SK-N-SH treated with all-trans-retinoic acid at 6 μM for 48 hours (cell line): ENCODE results near the gene TMEM30B.

Source experiments
- ESRRG ChIP-seq: fragments of 250-450 bp; sonication (Bioruptor Pico); IDR thresholded peaks from 2 replicates; pipeline ENCODE4 v1.6.1; 2021; ENCODE audit warnings: mild to moderate bottlenecking
- PPARA ChIP-seq: fragments of 250-450 bp; sonication (Bioruptor Pico); IDR thresholded peaks from 2 replicates; pipeline ENCODE4 v1.5.0; 2020; ENCODE audit warnings: mild to moderate bottlenecking, borderline replicate concordance
- RARB ChIP-seq: fragments of 250-450 bp; sonication (Bioruptor Pico); IDR thresholded peaks from 2 replicates; pipeline ENCODE4 v1.8.0; 2021; ENCODE audit warnings: mild to moderate bottlenecking, moderate library complexity
- TCF4 ChIP-seq: fragments of 250-450 bp; sonication (Bioruptor Pico); IDR thresholded peaks from 2 replicates; pipeline ENCODE4 v1.8.0; 2021; ENCODE audit warnings: mild to moderate bottlenecking, moderate library complexity, borderline replicate concordance
- TOX ChIP-seq: fragments of 250-450 bp; sonication (Bioruptor Pico); IDR thresholded peaks from 2 replicates; pipeline ENCODE4 v1.8.0; 2021; ENCODE audit warnings: mild to moderate bottlenecking, moderate library complexity, borderline replicate concordance
- ZFP3 ChIP-seq: fragments of 250-450 bp; sonication (Bioruptor Pico); IDR thresholded peaks from 2 replicates; pipeline ENCODE4 v1.5.0; 2020; ENCODE audit warnings: mild to moderate bottlenecking, moderate library complexity
- ZFP30 ChIP-seq: fragments of 450-650 bp; formaldehyde crosslinking; IDR thresholded peaks from 2 replicates; pipeline ENCODE4 v1.5.0; 2022; ENCODE audit warnings: mild to moderate bottlenecking, moderate library complexity
- ZNF70 ChIP-seq: fragments of 450-650 bp; formaldehyde crosslinking; IDR thresholded peaks from 2 replicates; pipeline ENCODE4 v1.5.0; 2020; ENCODE audit warnings: mild to moderate bottlenecking, moderate library complexity
- TF ChIP-seq, protein P1 (sequence below): fragments of 250-450 bp; sonication (Bioruptor Pico); IDR thresholded peaks from 2 replicates; pipeline ENCODE4 v1.8.0; 2020; ENCODE audit warnings: mild to moderate bottlenecking, moderate library complexity, borderline replicate concordance

GRCh38 chr14:61326847-61327246 lies 45.7 kb upstream of the TMEM30B start:
- TF ChIP-seq ZFP30 (CRISPR knock-in tag) (no peak), PPARA (CRISPR knock-in tag) (no peak), RARB (no peak), TOX (CRISPR knock-in tag) (no peak), ZFP3 (CRISPR knock-in tag) (no peak), TCF4 (CRISPR knock-in tag) (no peak), ESRRG (no peak), ZNF70 (CRISPR knock-in tag) (no peak)
- TF ChIP-seq, protein P1, sequence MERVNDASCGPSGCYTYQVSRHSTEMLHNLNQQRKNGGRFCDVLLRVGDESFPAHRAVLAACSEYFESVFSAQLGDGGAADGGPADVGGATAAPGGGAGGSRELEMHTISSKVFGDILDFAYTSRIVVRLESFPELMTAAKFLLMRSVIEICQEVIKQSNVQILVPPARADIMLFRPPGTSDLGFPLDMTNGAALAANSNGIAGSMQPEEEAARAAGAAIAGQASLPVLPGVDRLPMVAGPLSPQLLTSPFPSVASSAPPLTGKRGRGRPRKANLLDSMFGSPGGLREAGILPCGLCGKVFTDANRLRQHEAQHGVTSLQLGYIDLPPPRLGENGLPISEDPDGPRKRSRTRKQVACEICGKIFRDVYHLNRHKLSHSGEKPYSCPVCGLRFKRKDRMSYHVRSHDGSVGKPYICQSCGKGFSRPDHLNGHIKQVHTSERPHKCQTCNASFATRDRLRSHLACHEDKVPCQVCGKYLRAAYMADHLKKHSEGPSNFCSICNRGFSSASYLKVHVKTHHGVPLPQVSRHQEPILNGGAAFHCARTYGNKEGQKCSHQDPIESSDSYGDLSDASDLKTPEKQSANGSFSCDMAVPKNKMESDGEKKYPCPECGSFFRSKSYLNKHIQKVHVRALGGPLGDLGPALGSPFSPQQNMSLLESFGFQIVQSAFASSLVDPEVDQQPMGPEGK (CRISPR knock-in tag), result no peak
